ENCODE results near the gene IMPA2. TPM values are rescaled to one million over a fixed set of nuclear protein-coding genes. Genes with fewer than 3 reads are reported as not detected.

IMPA2 gene
- total and polyA plus RNA-seq, 2 of the 8 experiments (the other 6 are each of a cell fraction or from before 2014, with no cell fraction given): 102 to 140 TPM

- TF ChIP-seq BCL11A (IDR thresholded peaks at IDR 0.05; ENCODE audit: low read depth in 2 of 2, low read length in 2 of 2) (no peak), PHF8 (conservative IDR thresholded peaks at IDR 0.05; ENCODE audit: low read depth, low read length) (no peak), USF2 (IDR thresholded peaks at IDR 0.05; ENCODE audit: low read length) (no peak), RAD21 (IDR thresholded peaks at IDR 0.05 in 1 of 2, conservative IDR thresholded peaks at IDR 0.05 in 1 of 2; ENCODE audit: low read depth in 2 of 2, low read length in 2 of 2) (no peak), SP1 (IDR thresholded peaks at IDR 0.05; ENCODE audit: low read depth, low read length) (no peak)
These were observed 30.7 kb downstream of the IMPA2 start (continued) for GRCh38 chr18:12011957-12012549.

All from H1 (cell line).